Activated T-helper 1 cell treated with anti-CD3 and anti-CD28 coated beads, Interleukin-12 subunit alpha, Interleukin-12 subunit beta, Interleukin-2, Interleukin-4 antibody, amounts not matched to agents 30 ng/mL and 10 ng/mL and 1 ng/mL, durations not matched to agents 14 hours and 24 hours and 36 hours (primary cell): Measurements from ENCODE around the gene SNURF. TPM values are rescaled to one million over a fixed set of nuclear protein-coding genes. Genes with fewer than 3 reads are reported as not detected.
"Not testable (repeated sequence)": the region's sequence is repeated elsewhere in the genome, so short reads cannot be mapped to it uniquely, and the experiment has no call there.

ENCODE experiments used
- DNase-seq: peaks from one replicate; pipeline ENCODE4 v3.0.0; 2021; ENCODE audit warnings: low spot score
- H3K27ac Mint-ChIP-seq: one replicate; pipeline ENCODE4 v1.8.0; 2021; ENCODE audit warnings: mild to moderate bottlenecking, mixed read lengths
- H3K27me3 Mint-ChIP-seq: one replicate; pipeline ENCODE4 v1.8.0; 2022; ENCODE audit warnings: mild to moderate bottlenecking, moderate library complexity, mixed read lengths; ENCODE audit not compliant: insufficient read depth
- H3K36me3 Mint-ChIP-seq: one replicate; pipeline ENCODE4 v1.8.0; 2021; ENCODE audit warnings: low read depth, mixed read lengths
- H3K4me1 Mint-ChIP-seq: one replicate; pipeline ENCODE4 v1.8.0; 2021; ENCODE audit warnings: low read depth, mixed read lengths
- H3K4me3 Mint-ChIP-seq: one replicate; pipeline ENCODE4 v1.8.0; 2021; ENCODE audit warnings: mild to moderate bottlenecking, moderate library complexity, mixed read lengths
- H3K9me3 Mint-ChIP-seq: one replicate; pipeline ENCODE4 v1.8.0; 2021; ENCODE audit warnings: mixed read lengths
- intact Hi-C: fragments of 100-400 bp; cut with micrococcal nuclease; formaldehyde crosslinking; loops from one replicate; pipeline ENCODE4 v1.15.1; 2024
- total RNA-seq: library from RNA; stranded (reverse); gene quantifications from 2 replicates; pipeline ENCODE4 v1.2.3, GENCODE V29; 2022

SNURF gene, protein sequence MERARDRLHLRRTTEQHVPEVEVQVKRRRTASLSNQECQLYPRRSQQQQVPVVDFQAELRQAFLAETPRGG
- total RNA-seq: 4.3 and 7.8 TPM in 2 replicates

DNA sequence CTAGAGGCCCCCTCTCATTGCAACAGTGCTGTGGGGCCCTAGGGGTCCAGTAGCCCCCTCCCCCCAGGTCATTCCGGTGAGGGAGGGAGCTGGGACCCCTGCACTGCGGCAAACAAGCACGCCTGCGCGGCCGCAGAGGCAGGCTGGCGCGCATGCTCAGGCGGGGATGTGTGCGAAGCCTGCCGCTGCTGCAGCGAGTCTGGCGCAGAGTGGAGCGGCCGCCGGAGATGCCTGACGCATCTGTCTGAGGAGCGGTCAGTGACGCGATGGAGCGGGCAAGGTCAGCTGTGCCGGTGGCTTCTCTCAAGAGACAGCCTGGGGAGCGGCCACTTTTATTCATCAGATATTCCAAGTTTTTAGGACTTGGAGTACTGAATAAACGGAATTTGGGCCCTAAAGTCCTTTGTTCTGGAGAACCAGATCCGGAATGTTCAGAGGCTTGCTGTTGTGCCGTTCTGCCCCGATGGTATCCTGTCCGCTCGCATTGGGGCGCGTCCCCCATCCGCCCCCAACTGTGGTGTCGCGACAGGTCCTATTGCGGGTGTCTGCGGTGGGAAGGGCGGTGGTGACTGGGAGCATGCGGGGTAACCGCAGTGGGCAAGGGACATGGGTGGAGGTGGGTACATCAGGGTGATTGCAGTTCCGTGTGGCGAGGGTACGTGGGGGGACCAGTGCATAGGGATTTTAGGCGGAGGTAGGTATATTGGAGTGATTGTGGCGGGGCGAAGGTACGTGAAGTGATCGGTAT is at the start of gene SNURF, which contains the start of gene SNRPN:
Gene SNURF (plus strand): TSS at position 205 of the 748 bp plus-strand sequence. CDS start 62 bp downstream, at position 267.
Gene SNRPN (plus strand): TSS at position 205 of the 748 bp plus-strand sequence. CDS start 19,467 bp downstream, outside the sequence.
- H3K4me1 Mint-ChIP-seq: peaks cover 10% of the 10 kb centered on the region
- H3K27me3 Mint-ChIP-seq: no peaks in the 10 kb centered on the region
- H3K27ac Mint-ChIP-seq: peak within 1 kb of the TSS; percentile 92
- H3K36me3 Mint-ChIP-seq: peaks cover 3% of the 10 kb centered on the region
- intact Hi-C loops: loop anchor here (5.0 to 10.0 kb wide), 3 partner anchors 412 to 1130 kb away; no protein-coding TSS in a partner anchor
- H3K9me3 Mint-ChIP-seq: peaks cover 26% of the 10 kb centered on the region
- DNase-seq: peak; percentile 52
- peak within 1 kb of the TSS; percentile 95 for H3K4me3 Mint-ChIP-seq

DNA sequence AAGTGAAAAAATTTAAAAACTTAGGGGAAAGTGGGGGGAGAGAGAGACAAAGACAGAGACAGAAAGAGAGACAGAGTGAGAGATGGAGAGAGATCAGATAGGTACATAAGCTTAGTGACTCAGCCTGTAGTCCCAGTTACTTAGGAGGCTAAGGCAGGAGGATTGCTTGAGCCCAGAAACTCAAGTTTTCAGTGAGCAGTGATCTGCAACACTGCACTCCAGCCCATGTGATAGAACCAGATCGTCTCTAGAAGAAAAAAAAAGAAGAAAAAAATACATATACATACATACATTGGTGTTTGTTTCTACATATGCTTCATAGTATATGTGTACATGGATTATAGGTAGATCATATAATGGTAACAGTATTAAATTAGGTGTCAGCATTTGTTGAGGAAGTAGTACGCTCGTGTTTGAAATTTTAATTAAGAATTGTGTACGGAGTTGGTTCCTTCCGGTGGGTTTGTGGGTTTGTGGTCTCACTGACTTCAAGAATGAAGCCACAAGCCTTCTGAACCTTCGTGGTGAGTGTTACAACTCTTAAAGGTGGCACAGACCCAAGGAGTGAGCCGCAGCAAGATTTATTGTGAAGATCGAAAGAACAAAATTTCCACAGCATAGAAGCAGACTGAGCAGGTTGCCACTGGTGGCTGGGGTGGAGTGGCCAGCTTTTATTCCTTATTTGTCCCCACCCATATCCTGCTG is 38.3 kb upstream of the SNURF start:
- no peak for DNase-seq
- intact Hi-C loops: no loop called here

DNA sequence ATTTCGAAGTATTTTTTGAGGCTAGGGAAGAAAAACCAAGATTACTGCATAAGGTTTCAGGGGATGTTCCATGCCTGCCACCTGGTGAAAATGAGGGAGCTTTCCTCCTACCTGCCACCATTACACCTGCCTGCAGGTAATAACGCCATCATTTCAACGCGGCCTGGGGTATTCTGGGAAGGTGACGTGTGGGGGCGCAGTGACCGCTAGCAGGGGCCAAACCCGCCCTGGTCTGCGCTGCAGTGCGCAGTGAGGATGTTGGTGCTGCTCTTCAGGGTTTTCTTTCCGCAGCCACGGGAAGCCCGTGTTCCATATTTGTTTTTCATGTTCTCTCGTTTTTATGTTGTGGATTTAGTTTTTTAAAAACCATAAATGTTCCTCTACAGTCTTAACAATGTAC is 37.4 kb upstream of the SNURF start:
- intact Hi-C loops: no loop called here
- Mint-ChIP-seq H3K4me3 (no peak overlapping the region), H3K4me1 (no peaks in the 10 kb centered on the region), H3K9me3 (peaks cover 54% of the 10 kb centered on the region), H3K27ac (no peak overlapping the region), H3K27me3 (no peaks in the 10 kb centered on the region), H3K36me3 (no peaks in the 10 kb centered on the region)
- no peak for DNase-seq

More for the DNA sequence above, 38.3 kb upstream of the SNURF start:
- Mint-ChIP-seq H3K4me1 (no peaks in the 10 kb centered on the region), H3K27me3 (no peaks in the 10 kb centered on the region), H3K4me3 (no peak overlapping the region), H3K36me3 (no peaks in the 10 kb centered on the region), H3K9me3 (peaks cover 59% of the 10 kb centered on the region), H3K27ac (no peak overlapping the region)

DNA sequence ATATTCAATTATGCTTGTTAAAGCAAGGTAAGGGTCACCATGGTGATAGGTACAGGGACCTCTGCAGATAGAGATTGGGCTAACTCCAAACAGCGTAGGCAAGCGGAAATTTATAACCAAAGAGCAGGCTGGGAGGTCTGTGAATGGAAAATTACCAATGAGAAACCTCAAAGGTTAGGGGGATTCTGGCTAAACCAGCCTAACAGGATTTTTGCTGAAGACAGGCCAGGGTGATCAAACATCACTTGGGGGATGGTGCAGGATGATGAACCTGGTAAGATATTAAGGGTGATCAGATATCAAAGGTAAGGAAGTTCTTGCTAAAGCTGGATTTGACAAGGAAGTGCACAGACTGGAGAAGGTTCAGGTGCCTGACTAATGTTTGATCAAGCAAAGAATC is 35.3 kb upstream of the SNURF start:
- Mint-ChIP-seq H3K9me3 (peaks cover 55% of the 10 kb centered on the region), H3K27me3 (no peaks in the 10 kb centered on the region), H3K27ac (no peak overlapping the region), H3K4me3 (no peak overlapping the region), H3K36me3 (no peaks in the 10 kb centered on the region), H3K4me1 (no peaks in the 10 kb centered on the region)
- no peak for DNase-seq
- intact Hi-C loops: no loop called here

DNA sequence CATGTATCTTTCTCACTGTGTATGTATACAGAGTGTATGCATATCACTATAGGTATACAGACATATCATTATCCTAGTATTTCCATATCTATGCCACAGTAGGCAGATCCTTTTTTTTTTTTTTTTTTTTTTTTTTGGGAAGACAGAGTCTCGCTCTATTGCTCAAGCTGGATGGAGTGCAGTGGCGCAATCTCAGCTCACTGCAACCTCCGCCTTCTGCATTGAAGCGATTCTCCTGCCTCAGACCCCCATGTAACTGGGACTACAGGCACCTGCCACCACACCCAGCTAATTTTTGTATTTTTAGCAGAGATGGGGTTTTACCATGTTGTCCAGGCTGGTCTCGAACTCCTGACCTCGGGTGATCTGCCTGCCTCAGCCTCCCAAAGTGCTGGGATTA is 32.0 kb upstream of the SNURF start:
- intact Hi-C loops, H3K36me3 Mint-ChIP-seq, H3K4me3 Mint-ChIP-seq, H3K27ac Mint-ChIP-seq, H3K4me1 Mint-ChIP-seq, H3K27me3 Mint-ChIP-seq, DNase-seq: not testable (repeated sequence)
- peaks cover 41% of the 10 kb centered on the region for H3K9me3 Mint-ChIP-seq

DNA sequence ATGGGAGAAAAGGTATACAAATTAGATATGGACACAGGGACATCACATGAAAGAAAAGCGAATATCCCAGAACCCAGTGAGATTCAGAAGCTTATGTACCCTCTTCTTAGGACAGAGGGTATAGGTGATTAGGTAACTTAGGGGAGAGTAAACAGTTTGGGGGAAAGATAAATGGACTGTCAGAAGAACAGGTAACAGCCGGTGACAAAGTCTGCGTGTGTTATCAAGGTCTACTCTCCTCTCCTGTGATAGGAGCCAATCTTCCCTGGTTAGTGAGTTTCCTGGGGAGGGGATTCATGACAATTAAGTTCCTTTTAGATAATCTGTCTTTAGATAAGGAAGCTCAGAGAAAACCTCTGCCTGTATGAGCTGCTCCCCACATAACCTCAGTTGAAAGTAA is 30.6 kb upstream of the SNURF start:
- Mint-ChIP-seq H3K4me3 (no peak overlapping the region), H3K9me3 (peaks cover 44% of the 10 kb centered on the region), H3K27me3 (no peaks in the 10 kb centered on the region), H3K36me3 (no peaks in the 10 kb centered on the region), H3K4me1 (no peaks in the 10 kb centered on the region), H3K27ac (no peak overlapping the region)
- intact Hi-C loops: no loop called here
- DNase-seq: no peak

DNA sequence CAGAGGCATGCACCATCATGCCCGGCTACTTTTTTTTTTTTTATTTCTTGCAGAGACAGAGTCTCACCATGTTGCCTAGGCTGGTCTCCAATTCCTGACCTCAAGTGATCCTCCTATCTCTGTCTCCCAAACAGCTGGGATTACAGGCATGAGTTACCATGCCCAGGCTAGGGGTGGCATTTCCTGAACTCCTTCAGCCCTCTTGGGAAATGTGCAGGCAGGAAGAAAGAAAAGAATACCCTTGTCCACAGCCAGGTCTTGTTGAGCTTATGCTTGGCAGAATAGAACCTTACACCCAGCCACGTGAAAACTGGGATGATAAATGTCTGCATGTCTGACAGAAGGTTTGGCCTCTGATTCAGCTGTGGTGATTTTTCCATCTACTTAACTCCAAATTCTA is 30.2 kb upstream of the SNURF start:
- intact Hi-C loops: no loop called here
- H3K4me1 Mint-ChIP-seq: no peaks in the 10 kb centered on the region
- peaks cover 44% of the 10 kb centered on the region for H3K9me3 Mint-ChIP-seq
- no peaks in the 10 kb centered on the region for H3K27me3 Mint-ChIP-seq
- H3K27ac Mint-ChIP-seq: no peak overlapping the region
- no peak for DNase-seq
- no peak overlapping the region for H3K4me3 Mint-ChIP-seq
- no peaks in the 10 kb centered on the region for H3K36me3 Mint-ChIP-seq

DNA sequence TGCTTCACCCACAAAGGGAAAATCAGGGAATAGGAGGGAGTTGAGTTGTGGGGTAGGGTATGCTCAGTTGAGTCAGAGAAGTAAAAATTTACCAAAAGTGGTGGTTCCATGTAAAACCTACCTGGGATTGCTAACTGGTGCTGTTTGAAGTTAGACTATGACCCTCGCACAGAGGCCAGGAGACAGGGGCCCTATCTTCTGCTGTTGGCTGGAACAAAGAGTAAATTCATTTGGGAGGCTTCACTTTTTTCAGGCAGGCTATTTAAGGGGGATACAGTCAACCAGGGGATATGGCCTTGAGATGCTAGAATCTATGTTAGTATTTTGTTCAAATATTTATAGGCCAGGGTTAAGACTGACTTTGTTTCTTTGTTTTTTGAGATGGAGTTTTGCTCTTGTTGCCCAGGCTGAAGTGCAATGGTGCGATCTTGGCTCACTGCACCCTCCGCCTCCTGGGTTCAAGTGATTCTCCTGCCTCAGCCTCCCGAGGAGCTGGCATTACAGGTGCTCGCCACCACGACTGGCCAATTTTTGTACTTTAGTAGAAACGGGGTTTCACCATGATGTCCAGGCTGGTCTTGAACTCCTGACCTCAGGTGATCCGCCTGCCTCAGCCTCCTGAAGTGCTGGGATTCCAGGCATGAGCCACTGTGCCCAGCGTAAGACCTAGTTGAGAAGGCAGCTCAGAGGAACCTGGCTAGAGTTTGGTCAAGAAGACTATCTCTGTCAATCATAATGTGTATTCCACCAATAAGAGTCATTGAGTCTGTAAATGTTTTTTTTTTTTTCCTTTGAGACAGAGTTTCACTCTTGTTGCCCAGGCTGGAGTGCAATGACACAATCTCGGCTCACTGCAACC is 22.7 kb upstream of the SNURF start:
- H3K4me3 Mint-ChIP-seq, DNase-seq, H3K36me3 Mint-ChIP-seq, H3K27ac Mint-ChIP-seq, H3K4me1 Mint-ChIP-seq, H3K27me3 Mint-ChIP-seq, intact Hi-C loops: not testable (repeated sequence)
- peaks cover 33% of the 10 kb centered on the region for H3K9me3 Mint-ChIP-seq

DNA sequence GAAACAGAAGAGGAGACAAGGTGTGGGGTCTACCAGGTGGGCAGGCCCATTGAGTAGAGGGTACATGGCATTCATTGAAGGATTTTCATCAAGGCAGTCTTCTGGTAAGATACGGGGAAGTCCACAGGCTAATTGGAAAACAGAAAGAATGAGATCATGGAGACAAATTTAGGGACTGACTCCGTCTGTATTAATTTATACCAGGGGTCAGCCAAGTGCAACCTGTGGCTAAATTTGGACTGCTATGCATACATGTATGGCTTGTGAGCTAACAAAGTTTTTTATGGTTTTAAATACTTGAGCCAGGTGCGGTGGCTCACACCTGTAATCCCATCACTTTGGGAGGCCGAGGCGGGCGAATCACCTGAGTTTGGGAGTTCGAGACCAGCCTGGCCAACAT is 21.1 kb upstream of the SNURF start:
- intact Hi-C loops: no loop called here
- Mint-ChIP-seq H3K27me3 (no peaks in the 10 kb centered on the region), H3K36me3 (no peaks in the 10 kb centered on the region), H3K4me3 (no peak overlapping the region), H3K4me1 (no peaks in the 10 kb centered on the region), H3K27ac (no peak overlapping the region), H3K9me3 (peaks cover 37% of the 10 kb centered on the region)
- no peak for DNase-seq

DNA sequence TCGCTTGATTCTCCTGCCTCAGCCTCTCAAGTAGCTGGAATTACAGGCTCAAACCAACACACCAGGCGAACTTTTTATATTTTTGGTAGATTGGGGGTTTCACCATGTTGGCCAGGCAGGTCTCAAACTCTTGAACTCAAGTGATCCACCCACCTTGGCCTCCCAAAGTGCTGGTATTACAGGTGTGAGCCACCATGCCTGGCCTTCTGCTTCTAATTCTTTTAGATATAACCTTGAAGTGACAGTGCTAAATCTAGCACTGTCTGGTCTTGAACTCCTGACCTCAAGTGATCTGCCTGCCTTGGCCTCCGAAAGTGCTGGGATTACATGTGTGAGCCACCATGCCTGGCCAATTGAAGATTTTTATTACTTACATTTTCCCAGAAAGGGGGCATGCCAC is 16.6 kb upstream of the SNURF start:
- H3K36me3 Mint-ChIP-seq, H3K27me3 Mint-ChIP-seq, H3K4me3 Mint-ChIP-seq, DNase-seq, H3K27ac Mint-ChIP-seq, H3K4me1 Mint-ChIP-seq, intact Hi-C loops: not testable (repeated sequence)
- peaks cover 37% of the 10 kb centered on the region for H3K9me3 Mint-ChIP-seq

DNA sequence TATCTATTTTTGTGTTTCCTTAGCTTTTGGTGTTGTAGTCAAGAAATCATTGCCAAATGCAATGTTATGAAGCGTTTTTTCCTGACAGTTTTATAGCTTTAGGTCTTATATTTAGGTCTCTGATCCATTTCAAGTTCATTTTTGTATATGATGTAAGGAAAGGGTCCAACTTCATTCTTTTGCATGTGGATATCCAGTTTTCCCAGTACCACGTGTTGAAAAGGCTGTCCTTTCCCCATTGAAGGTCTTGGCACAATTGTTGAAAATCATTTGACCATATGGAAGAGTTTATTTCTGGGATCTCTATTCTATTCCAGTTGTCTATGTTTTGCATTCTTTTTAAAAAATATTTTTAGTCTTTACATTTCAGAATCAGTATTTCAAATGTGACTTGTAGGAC is 14.6 kb upstream of the SNURF start:
- Mint-ChIP-seq H3K4me3 (no peak overlapping the region), H3K4me1 (no peaks in the 10 kb centered on the region), H3K27ac (no peak overlapping the region), H3K36me3 (no peaks in the 10 kb centered on the region), H3K9me3 (peaks cover 30% of the 10 kb centered on the region), H3K27me3 (no peaks in the 10 kb centered on the region)
- intact Hi-C loops: no loop called here
- no peak for DNase-seq

DNA sequence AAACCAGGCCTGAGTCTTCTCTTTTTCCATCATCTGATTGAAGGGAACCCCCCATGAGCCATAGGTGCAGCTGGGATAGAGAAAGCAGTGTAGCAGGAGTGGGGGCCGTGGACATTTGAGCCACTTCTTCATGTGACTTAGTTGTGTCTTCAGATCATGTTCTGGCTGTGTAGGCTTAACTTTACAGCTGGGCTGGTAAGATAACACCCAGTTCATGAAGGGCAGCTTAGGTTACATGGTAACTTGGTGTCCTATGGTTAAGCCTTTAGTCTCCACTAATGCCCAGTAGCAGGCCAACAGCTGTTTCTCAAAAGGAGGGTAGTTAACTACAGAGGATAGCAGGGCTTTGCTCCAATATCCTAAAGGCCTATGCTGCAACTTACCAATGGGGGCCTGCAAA is 11.4 kb upstream of the SNURF start:
- no peaks in the 10 kb centered on the region for H3K36me3 Mint-ChIP-seq
- H3K4me3 Mint-ChIP-seq: no peak overlapping the region
- no peaks in the 10 kb centered on the region for H3K4me1 Mint-ChIP-seq
- H3K9me3 Mint-ChIP-seq: peaks cover 26% of the 10 kb centered on the region
- no peak for DNase-seq
- H3K27me3 Mint-ChIP-seq: no peaks in the 10 kb centered on the region
- no peak overlapping the region for H3K27ac Mint-ChIP-seq
- intact Hi-C loops: no loop called here
